Stimulated activated CD8-positive, alpha-beta memory T cell treated with anti-CD3 and anti-CD28 coated beads, Interleukin-7, amount 100 ng/mL, for 24 hours (primary cell): ENCODE measurements around the gene GALNT7.
"Not testable (repeated sequence)": the region's sequence is repeated elsewhere in the genome, so short reads cannot be mapped to it uniquely, and the experiment has no call there.

ENCODE experiments used
- DNase-seq: peaks from one replicate; pipeline ENCODE4 v3.0.0-alpha.2; 2020; ENCODE audit warnings: low read depth

GALNT7 gene

GRCh38 chr4:173195109-173195508 is 26.5 kb downstream of the GALNT7 start:
- DNase-seq = no peak

- no peak for DNase-seq
Observed at GRCh38 chr4:173199553-173199952, 30.9 kb downstream of the GALNT7 start.

- no peak for DNase-seq
Observed at GRCh38 chr4:173200103-173200884, 31.7 kb downstream of the GALNT7 start.

GRCh38 chr4:173202395-173202794 is 33.8 kb downstream of the GALNT7 start:
- DNase-seq = no peak

GRCh38 chr4:173205656-173206055 is 37.0 kb downstream of the GALNT7 start:
- DNase-seq = no peak

- DNase-seq = no peak
Observed at GRCh38 chr4:173208420-173208819, 39.8 kb downstream of the GALNT7 start.

GRCh38 chr4:173211222-173211621 is 42.6 kb downstream of the GALNT7 start:
- no peak for DNase-seq

GRCh38 chr4:173211838-173212237 is 43.2 kb downstream of the GALNT7 start:
- DNase-seq = no peak

GRCh38 chr4:173212379-173212778 is 43.8 kb downstream of the GALNT7 start:
- no peak for DNase-seq

- DNase-seq = no peak
Observed at GRCh38 chr4:173213296-173213695, 44.7 kb downstream of the GALNT7 start.

- DNase-seq = no peak
Observed at GRCh38 chr4:173214231-173214630, 45.6 kb downstream of the GALNT7 start.

GRCh38 chr4:173214661-173215060 is 46.0 kb downstream of the GALNT7 start:
- DNase-seq = no peak

GRCh38 chr4:173217075-173217474 is 48.5 kb downstream of the GALNT7 start:
- DNase-seq = no peak

GRCh38 chr4:173217727-173218126 is 49.1 kb downstream of the GALNT7 start:
- DNase-seq = no peak

- DNase-seq = no peak
Observed at GRCh38 chr4:173218411-173219125, 50.0 kb downstream of the GALNT7 start.

GRCh38 chr4:173219126-173219437 is 50.5 kb downstream of the GALNT7 start:
- not testable (repeated sequence) for DNase-seq

GRCh38 chr4:173223743-173224142 is 55.1 kb downstream of the GALNT7 start:
- no peak for DNase-seq

- DNase-seq = no peak
Observed at GRCh38 chr4:173226401-173226888, 57.8 kb downstream of the GALNT7 start.

- no peak for DNase-seq
Observed at GRCh38 chr4:173227756-173228155, 59.1 kb downstream of the GALNT7 start.

GRCh38 chr4:173230062-173230461 is 61.5 kb downstream of the GALNT7 start:
- no peak for DNase-seq

GRCh38 chr4:173231916-173232315 is 63.3 kb downstream of the GALNT7 start:
- DNase-seq = no peak

- no peak for DNase-seq
Observed at GRCh38 chr4:173233857-173234256, 65.2 kb downstream of the GALNT7 start.

GRCh38 chr4:173235050-173235449 is 66.4 kb downstream of the GALNT7 start:
- DNase-seq = no peak

- DNase-seq = no peak
Observed at GRCh38 chr4:173236301-173236700, 67.7 kb downstream of the GALNT7 start.
